Measurements from ENCODE around the gene TBC1D2B. TPM values are rescaled to one million over a fixed set of nuclear protein-coding genes. Genes with fewer than 3 reads are reported as not detected.

Gene TBC1D2B
- total RNA-seq, 1 experiment from 2014 or later: 18.3 TPM

DNA sequence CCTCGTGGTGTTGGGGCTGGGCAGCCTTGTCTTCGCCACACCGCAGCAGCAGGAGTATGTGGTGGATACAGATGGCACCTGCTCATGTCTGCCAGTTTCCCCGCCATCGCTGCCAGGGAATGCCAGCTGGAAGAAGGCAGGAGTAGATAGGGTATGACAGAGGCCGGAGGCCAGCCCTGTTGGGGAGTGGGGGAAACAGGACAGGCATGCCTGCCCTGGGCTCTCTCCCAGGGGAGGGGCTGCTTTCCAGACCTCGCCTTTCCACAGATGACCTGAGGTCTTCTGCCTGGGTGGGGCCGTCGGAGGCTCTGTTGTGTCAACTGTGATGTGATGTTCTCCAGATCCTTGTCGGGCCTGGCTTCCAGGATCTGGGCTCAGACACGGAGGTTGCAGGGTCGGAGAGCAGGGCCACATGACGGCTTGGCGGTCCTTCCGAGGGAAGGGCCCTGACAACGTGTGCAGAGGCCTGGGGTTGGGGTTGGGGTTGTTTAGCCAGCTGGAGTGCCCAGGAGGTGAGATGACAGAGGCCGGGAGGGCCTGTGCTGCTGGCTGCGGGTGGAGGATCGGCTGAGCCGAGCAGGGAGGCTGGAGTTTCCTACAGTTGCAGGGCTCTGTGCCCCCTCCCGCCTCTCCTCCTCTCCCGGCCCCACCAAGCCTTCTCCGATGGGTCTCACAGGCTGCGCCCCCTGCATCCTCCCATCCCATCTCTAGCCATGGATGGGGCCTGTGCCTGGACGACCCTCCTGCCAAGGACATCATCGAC, 102.0 kb downstream of the TBC1D2B start:
- Mint-ChIP-seq H3K4me1 (no peaks in the 10 kb centered on the region), H3K4me3 (no peak overlapping the region), H3K9me3 (no peaks in the 10 kb centered on the region), H3K36me3 (no peaks in the 10 kb centered on the region), H3K27me3 (ENCODE audit: low read depth) (no peaks in the 10 kb centered on the region), H3K27ac (no peak overlapping the region)
- TF ChIP-seq RORB (CRISPR knock-in tag; IDR thresholded peaks at IDR 0.05): no peak
- no peak for TF ChIP-seq E2F1 (CRISPR knock-in tag; IDR thresholded peaks at IDR 0.05)
- TF ChIP-seq ZNF423 (CRISPR knock-in tag; IDR thresholded peaks at IDR 0.05): no peak
- TF ChIP-seq TP53 (CRISPR knock-in tag; IDR thresholded peaks at IDR 0.05): no peak
- TF ChIP-seq, protein P1, sequence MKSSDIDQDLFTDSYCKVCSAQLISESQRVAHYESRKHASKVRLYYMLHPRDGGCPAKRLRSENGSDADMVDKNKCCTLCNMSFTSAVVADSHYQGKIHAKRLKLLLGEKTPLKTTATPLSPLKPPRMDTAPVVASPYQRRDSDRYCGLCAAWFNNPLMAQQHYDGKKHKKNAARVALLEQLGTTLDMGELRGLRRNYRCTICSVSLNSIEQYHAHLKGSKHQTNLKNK (CRISPR knock-in tag; IDR thresholded peaks at IDR 0.05): no peak
- no peak for TF ChIP-seq ATF3 (CRISPR knock-in tag; conservative IDR thresholded peaks at IDR 0.05)
- TF ChIP-seq ZNF121 (CRISPR knock-in tag; IDR thresholded peaks at IDR 0.05): no peak
- no peak for TF ChIP-seq NR2C2 (CRISPR knock-in tag; IDR thresholded peaks at IDR 0.05)
- TF ChIP-seq ZNF281 (CRISPR knock-in tag; IDR thresholded peaks at IDR 0.05): no peak
- TF ChIP-seq ERG (CRISPR knock-in tag; IDR thresholded peaks at IDR 0.05): no peak
- ATAC-seq (no peak), DNase-seq (ENCODE audit: low spot score) (no peak)
- ChIA-PET POLR2A (no interaction called here), CTCF (interaction anchor here (0.9 kb wide), 1 partner anchor 9 kb away, joined by 3 read pairs; no protein-coding TSS in a partner anchor)

DNA sequence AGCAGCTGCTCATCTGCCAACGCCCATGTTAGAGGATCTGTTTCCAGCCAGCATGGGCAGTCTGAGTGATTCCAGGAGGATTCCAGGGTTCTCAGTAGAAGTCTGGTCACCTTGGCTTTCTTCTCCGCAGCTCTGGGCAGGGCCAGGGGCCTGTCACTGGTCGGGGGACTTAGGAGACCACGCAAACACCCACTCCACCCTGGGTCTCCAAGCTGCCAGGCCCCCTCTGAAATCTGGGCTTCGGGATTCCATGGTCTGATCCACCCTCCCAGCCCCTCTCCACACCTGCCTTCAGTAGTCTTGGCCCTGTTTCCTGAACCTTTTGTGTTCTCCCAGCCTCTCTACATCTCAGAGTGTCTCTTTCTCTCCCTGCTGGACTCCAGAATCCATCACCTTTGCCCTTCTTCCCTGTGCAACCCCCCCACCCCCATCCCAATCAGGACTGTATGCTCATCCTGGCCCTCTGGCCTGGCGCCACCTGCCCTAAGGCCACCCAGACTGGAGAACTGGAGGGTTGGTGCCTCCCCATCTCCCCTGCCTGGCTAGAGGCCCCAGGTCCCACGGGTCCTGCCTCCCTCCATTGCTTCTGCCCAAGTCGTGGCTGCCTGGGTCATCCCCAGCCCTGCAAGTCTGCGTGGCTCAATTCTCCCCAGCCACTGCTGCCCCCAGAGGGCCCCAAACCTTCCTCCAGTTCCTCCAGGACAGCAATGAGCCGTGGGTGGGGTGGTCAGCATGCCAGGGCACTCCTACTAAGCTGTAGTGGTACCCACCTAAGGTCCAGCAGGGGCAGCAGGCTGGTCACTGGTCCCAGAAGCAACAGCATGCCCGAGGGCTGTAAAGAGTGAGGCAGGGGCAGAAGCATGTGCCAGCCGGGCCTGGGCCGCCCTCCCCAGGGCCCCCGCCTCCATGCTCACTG, 102.8 kb downstream of the TBC1D2B start:
- ATAC-seq (no peak), DNase-seq (ENCODE audit: low spot score) (no peak)
- ChIA-PET CTCF (no interaction called here), POLR2A (no interaction called here)
- Mint-ChIP-seq H3K4me1 (no peaks in the 10 kb centered on the region), H3K27ac (no peak overlapping the region), H3K27me3 (ENCODE audit: low read depth) (no peaks in the 10 kb centered on the region), H3K9me3 (no peaks in the 10 kb centered on the region), H3K36me3 (no peaks in the 10 kb centered on the region), H3K4me3 (no peak overlapping the region)
- TF ChIP-seq NR1H2 (CRISPR knock-in tag; IDR thresholded peaks at IDR 0.05) (no peak), CDX4 (CRISPR knock-in tag; IDR thresholded peaks at IDR 0.05; ENCODE audit: borderline replicate concordance) (no peak), ELF4 (CRISPR knock-in tag; IDR thresholded peaks at IDR 0.05; ENCODE audit: low read depth) (no peak), ZNF396 (CRISPR knock-in tag; IDR thresholded peaks at IDR 0.05; ENCODE audit: borderline replicate concordance) (no peak), HMGXB4 (CRISPR knock-in tag; IDR thresholded peaks at IDR 0.05) (no peak), ETV6 (CRISPR knock-in tag; IDR thresholded peaks at IDR 0.05) (no peak), CREB1 (CRISPR knock-in tag; IDR thresholded peaks at IDR 0.05) (no peak), CBFB (CRISPR knock-in tag; IDR thresholded peaks at IDR 0.05; ENCODE audit: low read depth) (no peak), E2F4 (CRISPR knock-in tag; IDR thresholded peaks at IDR 0.05; ENCODE audit: borderline replicate concordance, low read depth) (no peak)
- TF ChIP-seq, protein P2, sequence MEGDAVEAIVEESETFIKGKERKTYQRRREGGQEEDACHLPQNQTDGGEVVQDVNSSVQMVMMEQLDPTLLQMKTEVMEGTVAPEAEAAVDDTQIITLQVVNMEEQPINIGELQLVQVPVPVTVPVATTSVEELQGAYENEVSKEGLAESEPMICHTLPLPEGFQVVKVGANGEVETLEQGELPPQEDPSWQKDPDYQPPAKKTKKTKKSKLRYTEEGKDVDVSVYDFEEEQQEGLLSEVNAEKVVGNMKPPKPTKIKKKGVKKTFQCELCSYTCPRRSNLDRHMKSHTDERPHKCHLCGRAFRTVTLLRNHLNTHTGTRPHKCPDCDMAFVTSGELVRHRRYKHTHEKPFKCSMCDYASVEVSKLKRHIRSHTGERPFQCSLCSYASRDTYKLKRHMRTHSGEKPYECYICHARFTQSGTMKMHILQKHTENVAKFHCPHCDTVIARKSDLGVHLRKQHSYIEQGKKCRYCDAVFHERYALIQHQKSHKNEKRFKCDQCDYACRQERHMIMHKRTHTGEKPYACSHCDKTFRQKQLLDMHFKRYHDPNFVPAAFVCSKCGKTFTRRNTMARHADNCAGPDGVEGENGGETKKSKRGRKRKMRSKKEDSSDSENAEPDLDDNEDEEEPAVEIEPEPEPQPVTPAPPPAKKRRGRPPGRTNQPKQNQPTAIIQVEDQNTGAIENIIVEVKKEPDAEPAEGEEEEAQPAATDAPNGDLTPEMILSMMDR (IDR thresholded peaks at IDR 0.05): no peak

All from WTC11 (cell line).